ENCODE data around the gene RTEL1. TPM values are rescaled to one million over a fixed set of nuclear protein-coding genes. Genes with fewer than 3 reads are reported as not detected.

RTEL1 gene
- total RNA-seq, 1 donor from 2014 or later, result 17.7 TPM

GRCh38 chr20:63707558-63708300 is 49.6 kb downstream of the RTEL1 start, which contains the start of the genes ARFRP1 and ZGPAT:
Gene ARFRP1 (minus strand): TSS chr20:63707976. CDS start chr20:63707091, 885 bp downstream.
Gene ZGPAT (plus strand): TSS chr20:63708039. CDS start chr20:63708581, 542 bp downstream.
- no peak for DNase-seq (ENCODE audit: extremely low spot score in 2 of 2)
- Histone ChIP-seq H3K27me3 (no peaks in the 10 kb centered on the region), H3K4me1 (peaks cover 30% of the 10 kb centered on the region), H3K4me3 (peak within 1 kb of the TSS; percentile 91 to 93), H3K36me3 (peaks cover 4 to 32% of the 10 kb centered on the region in 2 donors), H3K27ac (peak within 1 kb of the TSS; percentile 82), H3K9me3 (no peaks in the 10 kb centered on the region)
- intact Hi-C loops (cut with DNase I), result no loop called here
- TF ChIP-seq POLR2AphosphoS5 (IDR thresholded peaks at IDR 0.05; ENCODE audit: insufficient read depth in 1 of 2, low read depth in 1 of 2) (peak in 1 of 2 donors; percentile 46), POLR2A (IDR thresholded peaks at IDR 0.05) (no peak), CTCF (IDR thresholded peaks at IDR 0.05) (no peak)

GRCh38 chr20:63708301-63709148 is 50.4 kb downstream of the RTEL1 start:
- Histone ChIP-seq H3K36me3 (peaks cover 4 to 33% of the 10 kb centered on the region in 2 donors), H3K27me3 (no peaks in the 10 kb centered on the region), H3K27ac (peak overlapping the region; percentile 82), H3K4me3 (peak overlapping the region; percentile 91 to 93), H3K4me1 (peaks cover 30% of the 10 kb centered on the region), H3K9me3 (no peaks in the 10 kb centered on the region)
- TF ChIP-seq CTCF (IDR thresholded peaks at IDR 0.05) (no peak), POLR2A (IDR thresholded peaks at IDR 0.05) (no peak), POLR2AphosphoS5 (IDR thresholded peaks at IDR 0.05; ENCODE audit: insufficient read depth in 1 of 2, low read depth in 1 of 2) (no peak)
- intact Hi-C loops (cut with DNase I), result no loop called here
- no peak for DNase-seq (ENCODE audit: extremely low spot score in 2 of 2)

DNA sequence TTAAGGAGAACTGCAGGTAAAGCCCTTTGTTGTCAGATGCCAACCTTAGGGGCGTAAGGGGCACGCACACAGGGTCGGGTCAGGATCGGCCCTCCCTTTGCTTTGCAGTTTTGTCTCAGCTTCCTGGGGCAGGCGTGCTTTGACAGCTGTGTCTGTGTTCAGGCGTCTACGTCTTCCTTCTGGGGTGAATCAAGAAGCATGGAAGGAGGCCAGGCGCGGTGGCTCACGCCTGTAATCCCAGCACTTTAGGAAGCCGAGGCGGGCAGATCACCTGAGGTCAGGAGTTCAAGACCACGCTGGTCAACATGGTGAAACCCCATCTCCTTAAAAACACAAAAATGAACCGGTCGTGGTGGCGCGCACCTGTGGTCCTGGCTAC is 51.0 kb downstream of the RTEL1 start:
- Histone ChIP-seq H3K36me3 (peaks cover 4 to 33% of the 10 kb centered on the region in 2 donors), H3K4me1 (peaks cover 30% of the 10 kb centered on the region), H3K9me3 (no peaks in the 10 kb centered on the region), H3K27me3 (no peaks in the 10 kb centered on the region), H3K27ac (no peak overlapping the region), H3K4me3 (no peak overlapping the region)
- intact Hi-C loops (cut with DNase I), result no loop called here
- no peak for DNase-seq (ENCODE audit: extremely low spot score in 2 of 2)
- TF ChIP-seq POLR2AphosphoS5 (IDR thresholded peaks at IDR 0.05; ENCODE audit: insufficient read depth in 1 of 2, low read depth in 1 of 2) (no peak), POLR2A (IDR thresholded peaks at IDR 0.05) (no peak), CTCF (IDR thresholded peaks at IDR 0.05) (no peak)

DNA sequence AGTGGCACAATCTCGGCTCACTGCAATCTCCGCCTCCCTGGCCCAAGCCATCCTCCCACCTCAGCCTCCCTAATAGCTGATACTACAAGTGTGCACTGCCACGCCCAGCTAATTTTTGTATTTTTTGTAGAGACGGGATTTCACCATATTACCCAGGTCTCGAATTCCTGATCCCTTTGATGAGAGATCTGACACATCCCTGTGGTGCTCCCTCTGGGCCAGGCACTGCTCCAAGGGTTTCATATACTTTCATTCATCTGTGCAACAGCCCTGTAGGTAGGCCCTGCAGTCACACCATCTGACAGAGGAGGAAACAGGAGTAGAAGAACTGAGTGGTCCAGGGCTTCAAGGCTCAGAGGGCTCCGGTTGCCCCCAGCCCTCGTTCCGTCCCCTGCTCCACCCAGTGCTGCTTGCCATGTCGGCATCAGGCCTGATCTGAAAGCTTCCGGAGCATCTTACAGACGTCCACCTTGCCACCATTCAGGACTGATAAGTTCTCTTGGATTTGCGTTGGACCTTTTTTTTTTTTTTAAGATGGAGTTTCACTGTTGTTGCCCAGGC is 53.1 kb downstream of the RTEL1 start:
- TF ChIP-seq POLR2A (IDR thresholded peaks at IDR 0.05), result no peak
- TF ChIP-seq POLR2AphosphoS5 (IDR thresholded peaks at IDR 0.05; ENCODE audit: insufficient read depth in 1 of 2, low read depth in 1 of 2), result no peak
- no peak for TF ChIP-seq CTCF (IDR thresholded peaks at IDR 0.05)
- peaks cover 4 to 29% of the 10 kb centered on the region in 2 donors for H3K36me3 ChIP-seq
- H3K9me3 ChIP-seq, result peaks cover 10% of the 10 kb centered on the region
- no peak for DNase-seq (ENCODE audit: extremely low spot score in 2 of 2)
- no peak overlapping the region for H3K27ac ChIP-seq
- no peaks in the 10 kb centered on the region for H3K27me3 ChIP-seq
- intact Hi-C loops (cut with DNase I), result no loop called here
- H3K4me1 ChIP-seq, result peaks cover 29% of the 10 kb centered on the region
- H3K4me3 ChIP-seq, result no peak overlapping the region
